CD4-positive, alpha-beta T cell (primary cell): ENCODE results near the gene AQP9. TPM values are rescaled to one million over a fixed set of nuclear protein-coding genes. Genes with fewer than 3 reads are reported as not detected.

Source experiments
- ATAC-seq: fragments of 200-7000 bp; cut with Tn5 transposase; one replicate; pipeline ENCODE4 v1.10.0; 2022; ENCODE audit warnings: mild to moderate bottlenecking; ENCODE audit not compliant: poor library complexity
- CTCF ChIA-PET: fragments of 350-600 bp; sonication (Branson Sonifier 250); formaldehyde crosslinking; loops from one replicate; lab custom pipeline; 2021; ENCODE audit warnings: antibody characterized with exemption, inconsistent platforms; lab: Charles Lee
- POLR2A ChIA-PET: fragments of 350-600 bp; sonication (Branson Sonifier 250); formaldehyde crosslinking; loops from one replicate; lab custom pipeline; 2021; ENCODE audit warnings: antibody characterized with exemption, inconsistent platforms; lab: Charles Lee
- DNase-seq, 14 experiments: peaks; one replicate each; pipeline ENCODE4 v3.0.0-alpha.2; 2013 to 2020; ENCODE audit warnings: mixed read lengths in 2 of 14
- H3K27ac ChIP-seq, 2 donors: one replicate each; pipeline versions ENCODE4 v1.5.1 to v1.7.0; 2013; ENCODE audit warnings: low read length in 2 of 2, low read depth in 1 of 2, mild to moderate bottlenecking in 1 of 2
- H3K27me3 ChIP-seq, 2 experiments: 1 replicate in 1 of 2; 2 replicates in 1 of 2; pipeline versions ENCODE4 v1.6.1 to v1.7.0; 2013; ENCODE audit warnings: low read length in 2 of 2, control low read depth in 1 of 2, mild to moderate bottlenecking in 1 of 2, moderate library complexity in 1 of 2; ENCODE audit not compliant: insufficient read depth in 2 of 2, control insufficient read depth in 1 of 2
- H3K36me3 ChIP-seq: one replicate; pipeline ENCODE4 v1.6.1; 2013; ENCODE audit warnings: low read length, control low read depth; ENCODE audit not compliant: insufficient read depth
- H3K4me1 ChIP-seq: one replicate; pipeline ENCODE4 v1.6.1; 2013; ENCODE audit warnings: low read length, control low read depth; ENCODE audit not compliant: insufficient read depth
- H3K4me3 ChIP-seq: one replicate; pipeline ENCODE4 v1.5.1; 2013; ENCODE audit warnings: mild to moderate bottlenecking, low read length, moderate library complexity
- H3K9me3 ChIP-seq, 2 experiments: 1 replicate in 1 of 2; 2 replicates in 1 of 2; pipeline versions ENCODE4 v1.6.1 to v1.7.0; 2013; ENCODE audit warnings: low read length in 2 of 2, mild to moderate bottlenecking in 2 of 2, control low read depth in 1 of 2, moderate library complexity in 1 of 2; ENCODE audit not compliant: control insufficient read depth in 1 of 2, insufficient read depth in 1 of 2
- H3K27ac Mint-ChIP-seq: one replicate; pipeline ENCODE4 v1.8.0; 2020; ENCODE audit warnings: mixed read lengths
- H3K27me3 Mint-ChIP-seq: one replicate; pipeline ENCODE4 v1.8.0; 2021; ENCODE audit warnings: mixed read lengths
- H3K36me3 Mint-ChIP-seq: one replicate; pipeline ENCODE4 v1.8.0; 2021; ENCODE audit warnings: low read depth, mixed read lengths
- H3K4me1 Mint-ChIP-seq: one replicate; pipeline ENCODE4 v1.8.0; 2021; ENCODE audit warnings: low read depth, mixed read lengths
- H3K4me3 Mint-ChIP-seq: one replicate; pipeline ENCODE4 v1.8.0; 2020; ENCODE audit warnings: mild to moderate bottlenecking, mixed read lengths
- H3K9me3 Mint-ChIP-seq: one replicate; pipeline ENCODE4 v1.8.0; 2020; ENCODE audit warnings: mixed read lengths
- CTCF ChIP-seq: fragments of 200-600 bp; IDR thresholded peaks from one replicate; pipeline ENCODE4 v1.8.0; 2022; ENCODE audit warnings: antibody characterized with exemption, mild to moderate bottlenecking
- intact Hi-C, 2 experiments: fragments of 100-400 bp; cut with DNase I in 1 of 2; cut with micrococcal nuclease in 1 of 2; formaldehyde crosslinking; loops; one replicate each; pipeline versions ENCODE4 v1.15.1 to v1.9.0; 2023 to 2025; cut with DNase I, micrococcal nuclease
- total RNA-seq, 174 experiments: library from RNA in 2 of 174; stranded (reverse) in 2 of 174; gene quantifications; one replicate each; pipeline ENCODE4 v1.2.3 and lab custom pipeline; 2021 to 2026

Gene AQP9
- total RNA-seq, 2 experiments from 2014 or later: 0.31 to 0.55 TPM

GRCh38 chr15:58103482-58103881, 34.7 kb upstream of the AQP9 start:
- peaks cover 8 to 35% of the 10 kb centered on the region in 2 experiments for H3K27me3 ChIP-seq
- TF ChIP-seq CTCF: no peak
- DNase-seq (no peak), ATAC-seq (no peak)
- Mint-ChIP-seq H3K4me3 (no peak overlapping the region), H3K4me1 (no peaks in the 10 kb centered on the region), H3K36me3 (no peaks in the 10 kb centered on the region), H3K27ac (no peak overlapping the region), H3K27me3 (peaks cover 67% of the 10 kb centered on the region), H3K9me3 (no peaks in the 10 kb centered on the region)
- intact Hi-C loops: no loop called here
- no peaks in the 10 kb centered on the region for H3K4me1 ChIP-seq
- ChIA-PET CTCF (interaction anchor here (1.0 kb wide), 1 partner anchor 9 kb away, joined by 3 read pairs; no protein-coding TSS in a partner anchor), POLR2A (no interaction called here)
- no peak overlapping the region for H3K27ac ChIP-seq
- no peaks in the 10 kb centered on the region for H3K36me3 ChIP-seq
- H3K9me3 ChIP-seq: no peaks in the 10 kb centered on the region
- no peak overlapping the region for H3K4me3 ChIP-seq

DNA sequence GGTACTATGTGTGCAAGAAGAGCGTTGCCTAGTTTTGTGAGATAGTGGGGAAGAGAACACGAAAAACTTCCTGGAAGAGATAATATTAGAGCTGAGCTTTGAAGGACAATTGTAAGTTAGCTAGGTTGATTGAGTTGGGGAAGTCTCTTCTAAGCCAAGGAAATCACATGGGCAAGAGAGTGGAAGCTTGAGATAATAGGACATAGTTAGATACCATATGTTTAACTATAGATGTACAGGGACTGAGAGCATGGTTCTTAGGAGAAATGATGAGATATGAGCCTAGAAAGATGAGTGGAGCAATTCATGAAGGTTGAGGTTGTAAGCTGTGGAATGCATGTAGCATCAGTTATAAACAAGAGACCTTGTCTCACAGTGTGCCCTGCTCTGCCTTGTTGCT, 30.1 kb upstream of the AQP9 start:
- no peak overlapping the region for H3K27ac Mint-ChIP-seq
- H3K4me3 ChIP-seq: no peak overlapping the region
- ChIA-PET CTCF (no interaction called here), POLR2A (no interaction called here)
- no peaks in the 10 kb centered on the region for H3K36me3 ChIP-seq
- peaks cover 3 to 44% of the 10 kb centered on the region in 2 experiments for H3K27me3 ChIP-seq
- intact Hi-C loops: no loop called here
- DNase-seq (no peak), ATAC-seq (no peak)
- H3K27me3 Mint-ChIP-seq: peaks cover 53% of the 10 kb centered on the region
- no peaks in the 10 kb centered on the region for H3K4me1 ChIP-seq
- no peak overlapping the region for H3K4me3 Mint-ChIP-seq
- no peaks in the 10 kb centered on the region for H3K36me3 Mint-ChIP-seq
- no peak for TF ChIP-seq CTCF
- no peaks in the 10 kb centered on the region for H3K9me3 ChIP-seq
- H3K9me3 Mint-ChIP-seq: no peaks in the 10 kb centered on the region
- no peaks in the 10 kb centered on the region for H3K4me1 Mint-ChIP-seq
- no peak overlapping the region for H3K27ac ChIP-seq

GRCh38 chr15:58109419-58109818, 28.8 kb upstream of the AQP9 start:
- POLR2A ChIA-PET: no interaction called here
- intact Hi-C loops: no loop called here
- no peaks in the 10 kb centered on the region for H3K9me3 Mint-ChIP-seq

More at GRCh38 chr15:58109419-58109818, 28.8 kb upstream of the AQP9 start:
- no peak overlapping the region for H3K27ac Mint-ChIP-seq
- H3K27me3 Mint-ChIP-seq: peaks cover 44% of the 10 kb centered on the region
- no peak for TF ChIP-seq CTCF
- no peaks in the 10 kb centered on the region for H3K36me3 ChIP-seq
- no peaks in the 10 kb centered on the region for H3K4me1 ChIP-seq
- H3K4me3 Mint-ChIP-seq: no peak overlapping the region
- ATAC-seq (no peak), DNase-seq (no peak)
- H3K36me3 Mint-ChIP-seq: no peaks in the 10 kb centered on the region
- no peaks in the 10 kb centered on the region for H3K4me1 Mint-ChIP-seq
- CTCF ChIA-PET: no interaction called here
- H3K4me3 ChIP-seq: no peak overlapping the region
- no peak overlapping the region for H3K27ac ChIP-seq
- peaks cover 6 to 41% of the 10 kb centered on the region in 2 experiments for H3K27me3 ChIP-seq
- H3K9me3 ChIP-seq: no peaks in the 10 kb centered on the region
